MM.1S (cell line): Measurements from ENCODE around the gene SLC38A10.

Source experiments
- EZH2phosphoT487 ChIP-seq: fragments of 300-600 bp; sonication (generic); IDR thresholded peaks from 2 replicates; pipeline ENCODE4 v1.6.1; 2018; ENCODE audit warnings: antibody characterized with exemption, low read length
- TF ChIP-seq, protein P1 (sequence below): fragments of 300-600 bp; sonication (generic); IDR thresholded peaks from 2 replicates; pipeline ENCODE4 v1.5.1; 2016; ENCODE audit warnings: antibody characterized with exemption, low read length, mixed read lengths

DNA sequence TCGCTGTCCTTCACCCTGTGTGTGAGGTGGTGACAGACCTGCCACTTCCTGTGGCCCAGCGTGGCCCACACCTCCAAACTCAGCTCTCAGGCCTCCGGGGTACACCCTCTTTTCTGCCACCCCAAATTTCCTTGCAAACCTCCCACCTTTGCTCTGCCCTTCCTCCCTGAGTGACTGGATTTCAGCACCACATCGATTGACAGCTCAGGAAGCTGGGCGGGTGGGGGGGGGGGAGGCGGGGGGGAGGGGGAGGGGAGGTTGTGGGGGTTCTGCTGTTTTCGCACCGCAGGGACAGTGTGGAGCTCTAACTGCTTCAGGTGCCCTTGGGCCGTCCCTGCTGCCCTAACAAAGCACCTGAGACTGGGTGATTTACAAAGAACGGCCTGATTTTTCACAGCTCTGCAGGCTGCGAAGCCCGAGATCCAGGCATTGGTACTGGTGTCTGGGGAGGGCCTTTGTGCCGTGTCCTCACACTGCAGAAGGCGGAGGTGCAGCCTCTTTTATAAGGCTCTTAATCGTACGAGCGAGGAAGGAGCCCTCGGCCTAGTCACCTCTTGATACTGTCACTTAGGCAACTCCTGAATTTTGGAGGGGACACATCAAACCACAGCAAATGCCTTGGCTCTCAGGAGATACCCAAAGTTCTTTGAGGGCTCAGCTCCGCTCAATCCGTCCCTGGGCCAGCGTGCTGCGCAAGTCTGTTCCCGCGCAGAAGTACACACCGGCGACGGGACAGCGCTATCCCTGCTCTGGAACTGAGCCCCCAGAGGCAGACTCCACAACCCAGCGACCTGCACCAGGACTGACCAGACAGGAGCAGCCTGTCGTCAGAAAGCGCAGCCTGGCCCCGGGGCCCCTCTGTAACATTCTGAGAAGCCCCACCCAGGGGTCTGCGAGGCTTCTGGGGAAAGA lies 52.4 kb downstream of the SLC38A10 start:
- TF ChIP-seq, protein P1, sequence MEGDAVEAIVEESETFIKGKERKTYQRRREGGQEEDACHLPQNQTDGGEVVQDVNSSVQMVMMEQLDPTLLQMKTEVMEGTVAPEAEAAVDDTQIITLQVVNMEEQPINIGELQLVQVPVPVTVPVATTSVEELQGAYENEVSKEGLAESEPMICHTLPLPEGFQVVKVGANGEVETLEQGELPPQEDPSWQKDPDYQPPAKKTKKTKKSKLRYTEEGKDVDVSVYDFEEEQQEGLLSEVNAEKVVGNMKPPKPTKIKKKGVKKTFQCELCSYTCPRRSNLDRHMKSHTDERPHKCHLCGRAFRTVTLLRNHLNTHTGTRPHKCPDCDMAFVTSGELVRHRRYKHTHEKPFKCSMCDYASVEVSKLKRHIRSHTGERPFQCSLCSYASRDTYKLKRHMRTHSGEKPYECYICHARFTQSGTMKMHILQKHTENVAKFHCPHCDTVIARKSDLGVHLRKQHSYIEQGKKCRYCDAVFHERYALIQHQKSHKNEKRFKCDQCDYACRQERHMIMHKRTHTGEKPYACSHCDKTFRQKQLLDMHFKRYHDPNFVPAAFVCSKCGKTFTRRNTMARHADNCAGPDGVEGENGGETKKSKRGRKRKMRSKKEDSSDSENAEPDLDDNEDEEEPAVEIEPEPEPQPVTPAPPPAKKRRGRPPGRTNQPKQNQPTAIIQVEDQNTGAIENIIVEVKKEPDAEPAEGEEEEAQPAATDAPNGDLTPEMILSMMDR: no peak
- no peak for TF ChIP-seq EZH2phosphoT487
